HG03103 (cell line): ENCODE results near the gene PRRT1B.
"Not testable (repeated sequence)": the region's sequence is repeated elsewhere in the genome, so short reads cannot be mapped to it uniquely, and the experiment has no call there.

Source experiments
- ATAC-seq: cut with Tn5 transposase; IDR thresholded peaks from one replicate; pipeline ENCODE4 v1.9.1; 2021; ENCODE audit warnings: low read depth; ENCODE audit not compliant: unreplicated experiment

Gene PRRT1B

DNA sequence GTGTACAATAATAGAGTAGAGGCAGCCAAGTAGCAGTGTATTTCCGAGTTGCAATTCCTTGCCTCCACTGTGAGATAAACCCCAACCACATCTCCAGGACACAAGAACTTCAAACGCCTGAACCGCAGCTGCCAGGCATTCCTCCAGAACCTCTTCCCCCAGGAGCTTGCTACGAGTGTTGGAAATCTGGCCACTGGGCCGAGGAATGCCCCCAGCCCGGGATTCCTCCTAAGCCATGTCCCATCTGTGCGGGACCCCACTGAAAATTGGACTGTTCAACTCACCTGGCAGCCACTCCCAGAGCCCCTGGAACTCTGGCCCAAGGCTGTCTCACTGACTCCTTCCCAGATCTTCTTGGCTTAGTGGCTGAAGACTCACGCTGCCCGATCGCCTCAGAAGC lies 3.9 kb downstream of the PRRT1B start:
- not testable (repeated sequence) for ATAC-seq

DNA sequence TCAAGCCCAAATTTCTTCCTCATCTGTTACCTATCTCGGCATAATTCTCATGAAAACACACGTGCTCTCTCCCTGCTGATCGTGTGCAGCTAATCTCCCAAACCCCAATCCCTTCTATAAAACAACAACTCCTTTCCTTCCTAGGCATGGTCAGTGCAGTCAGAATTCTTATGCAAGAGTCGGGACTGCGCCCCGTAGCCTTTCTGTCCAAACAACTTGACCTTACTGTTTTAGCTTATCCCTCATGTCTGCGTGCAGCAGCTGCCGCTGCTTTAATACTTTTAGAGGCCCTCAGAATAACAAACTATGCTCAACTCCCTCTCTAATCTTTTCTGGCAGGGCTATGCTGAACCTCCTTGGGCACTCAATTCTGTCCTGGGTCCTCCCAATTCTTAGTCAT lies 5.1 kb downstream of the PRRT1B start:
- ATAC-seq = not testable (repeated sequence)

DNA sequence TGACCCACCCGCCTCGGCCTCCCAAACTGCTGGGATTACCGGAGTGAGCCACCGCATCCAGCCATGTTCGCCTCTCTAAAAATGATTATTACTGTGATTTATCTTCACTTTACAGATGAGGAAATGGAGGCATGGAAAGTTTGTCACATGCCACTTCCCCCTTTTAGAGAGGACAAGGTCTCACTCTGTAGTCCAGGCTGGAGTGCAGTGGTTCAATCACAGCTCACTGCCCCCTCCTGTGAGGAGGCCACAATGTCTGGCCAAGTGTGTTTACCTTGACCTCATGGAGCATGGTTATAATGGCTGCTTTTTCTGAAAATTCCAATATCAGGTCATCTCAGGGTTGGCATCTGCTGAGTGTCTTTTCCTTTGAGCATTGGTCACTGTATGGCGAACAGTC lies 6.7 kb downstream of the PRRT1B start:
- ATAC-seq = no peak

DNA sequence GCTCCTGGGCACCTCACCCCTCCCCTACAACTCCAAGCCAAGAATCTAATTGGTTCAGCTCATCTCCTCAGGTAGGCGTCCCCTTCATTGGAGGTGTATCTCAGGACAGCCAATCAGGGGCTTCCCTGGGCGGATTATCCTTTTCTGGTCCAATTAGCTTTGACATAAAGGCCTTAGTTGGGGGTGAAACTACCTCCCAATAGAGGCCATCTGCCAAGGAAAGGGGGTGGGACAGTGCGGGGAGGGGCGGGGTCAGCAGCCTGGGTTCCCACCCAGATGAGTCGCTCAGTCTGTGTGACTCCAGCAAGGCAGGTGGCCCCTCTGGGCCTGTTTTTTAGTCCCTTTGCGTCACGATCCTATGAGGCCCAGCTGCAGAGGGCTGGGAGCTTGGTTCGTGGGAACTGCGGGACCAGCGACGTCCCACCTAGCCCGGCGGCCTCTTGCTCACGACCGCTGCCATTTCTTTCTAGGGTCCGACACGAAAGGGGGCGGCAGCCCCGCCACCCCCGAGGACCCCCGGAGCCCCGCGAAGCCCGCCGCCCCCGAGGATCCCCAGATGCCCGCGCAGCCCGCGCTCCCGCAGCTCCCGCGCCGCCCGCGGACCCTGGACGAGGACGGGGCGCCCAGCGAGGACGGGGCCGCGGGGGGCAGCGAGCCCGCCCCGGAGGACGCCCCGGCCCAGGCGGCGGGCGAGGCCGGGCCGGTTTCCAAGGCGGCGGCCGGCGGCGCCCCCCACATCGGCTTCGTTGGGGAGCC lies 8.9 kb downstream of the PRRT1B start:
- no peak for ATAC-seq

DNA sequence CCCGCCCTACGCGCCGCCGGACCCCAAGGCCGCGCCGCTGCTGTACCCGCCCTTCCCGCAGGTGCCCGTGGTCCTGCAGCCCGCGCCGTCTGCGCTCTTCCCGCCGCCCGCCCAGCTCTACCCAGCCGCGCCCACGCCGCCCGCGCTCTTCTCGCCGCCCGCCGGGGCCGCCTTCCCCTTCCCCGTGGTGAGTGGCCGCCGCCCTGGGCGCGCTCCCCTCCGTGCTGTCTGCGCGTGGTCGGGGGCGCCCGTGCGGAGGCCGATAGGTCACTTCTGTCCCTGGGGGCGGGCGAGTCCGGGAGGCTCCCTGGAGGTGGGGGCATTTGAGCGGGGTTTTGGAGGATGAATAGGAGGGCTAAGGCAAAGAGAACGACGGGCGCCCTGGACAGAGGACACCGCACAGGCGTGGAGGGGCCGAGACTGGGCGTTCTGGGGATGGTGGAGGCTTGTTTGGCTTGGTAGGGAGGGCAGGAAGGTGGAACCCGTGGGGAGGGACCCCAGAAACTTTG lies 9.6 kb downstream of the PRRT1B start:
- ATAC-seq = no peak

DNA sequence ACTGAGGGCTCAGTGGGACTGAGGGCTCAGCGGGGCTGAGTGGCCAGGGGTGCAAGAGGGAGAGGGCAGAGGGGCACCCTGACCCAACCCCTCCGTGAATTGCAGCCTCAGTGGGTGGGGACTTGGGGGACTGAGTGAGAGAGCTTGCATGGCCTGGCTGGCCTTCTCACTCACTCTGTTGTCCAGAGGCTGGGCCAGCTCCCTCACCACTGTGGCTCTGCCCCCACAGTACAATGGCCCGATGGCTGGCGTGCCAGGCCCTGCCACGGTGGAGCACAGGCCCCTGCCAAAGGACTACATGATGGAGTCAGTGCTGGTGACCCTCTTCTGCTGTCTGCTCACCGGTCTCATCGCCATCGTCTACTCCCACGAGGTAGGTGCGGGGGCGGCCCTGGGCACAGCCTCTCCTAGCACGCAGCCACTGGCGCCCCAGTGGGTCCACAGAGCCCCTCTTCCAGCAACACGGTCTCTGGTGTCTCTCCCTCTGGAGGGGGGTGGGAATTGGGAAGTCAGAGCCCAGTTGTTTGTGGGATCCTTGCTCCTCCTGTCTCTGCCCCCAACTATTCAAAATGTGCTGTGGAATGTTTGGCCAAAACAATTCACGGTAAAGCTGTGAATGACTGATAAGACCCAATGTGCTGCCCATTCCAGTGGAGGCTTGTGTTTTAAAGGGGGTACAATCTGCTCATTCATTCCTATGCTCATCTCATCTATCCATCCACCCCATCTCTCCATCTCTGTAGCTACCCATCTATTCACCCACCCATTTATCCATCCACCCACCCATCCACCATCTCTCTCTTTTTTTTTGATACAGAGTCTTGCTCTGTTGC lies 10.7 kb downstream of the PRRT1B start:
- no peak for ATAC-seq

DNA sequence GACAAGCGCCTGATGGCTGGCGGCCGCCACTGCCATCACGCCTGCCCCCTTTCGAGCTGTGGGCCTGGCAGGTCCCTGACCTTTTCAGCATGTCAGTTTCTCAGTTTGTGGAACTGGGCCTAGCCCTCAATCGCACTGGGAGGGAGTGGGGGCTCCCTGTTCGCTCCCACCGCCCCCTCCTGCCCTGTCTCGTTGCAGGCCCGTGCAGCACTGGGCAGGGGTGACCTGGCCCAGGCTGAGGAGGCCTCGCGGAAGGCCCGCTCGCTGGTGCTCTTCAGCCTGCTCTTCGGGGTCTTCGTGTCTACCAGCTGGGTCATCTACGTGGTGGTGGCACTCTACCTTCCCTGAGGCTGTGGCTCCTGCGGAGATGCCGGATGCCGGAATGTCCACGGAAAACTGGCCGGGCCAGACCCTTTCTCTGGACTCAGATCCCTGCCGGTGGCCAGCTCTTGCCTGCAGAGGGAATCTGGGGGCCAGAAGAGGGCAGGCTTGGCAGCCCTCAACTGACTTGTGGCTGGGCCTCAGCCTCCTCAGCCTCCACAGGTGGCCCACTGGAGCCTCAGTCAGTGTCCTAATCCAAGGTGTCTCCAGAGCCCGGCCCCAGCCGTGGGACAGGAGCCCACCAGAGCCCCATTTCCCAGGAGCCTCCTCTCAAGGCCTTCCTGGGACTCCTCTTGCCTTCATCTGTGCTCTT lies 12.7 kb downstream of the PRRT1B start:
- ATAC-seq = no peak

DNA sequence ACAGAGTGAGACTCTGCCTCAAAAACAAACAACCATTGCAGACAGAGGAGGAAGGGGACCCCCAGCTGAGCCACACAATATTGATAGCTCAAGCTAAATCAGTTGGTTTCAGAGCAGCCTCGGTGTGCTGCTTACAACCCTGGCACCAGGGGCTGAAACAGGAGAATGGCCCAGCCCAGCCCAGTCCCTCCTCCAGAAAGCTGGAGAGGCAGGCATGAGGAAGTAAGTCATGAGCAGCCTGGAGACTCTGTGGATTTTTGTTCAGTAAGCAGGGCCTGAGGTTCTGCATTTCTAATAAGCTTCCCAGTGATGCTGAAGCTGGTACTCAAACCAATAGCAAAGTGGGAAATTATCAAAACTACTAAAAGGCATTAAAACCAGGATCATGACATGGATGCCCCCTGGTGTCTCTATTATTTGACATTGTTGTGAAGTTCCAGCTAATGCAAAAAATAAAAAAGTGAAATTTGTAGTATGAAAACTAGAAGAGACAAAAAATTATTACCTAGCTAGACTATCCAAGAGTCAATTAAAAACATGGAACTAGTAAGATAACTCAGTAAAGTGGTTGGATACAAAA lies 14.2 kb downstream of the PRRT1B start:
- no peak for ATAC-seq

DNA sequence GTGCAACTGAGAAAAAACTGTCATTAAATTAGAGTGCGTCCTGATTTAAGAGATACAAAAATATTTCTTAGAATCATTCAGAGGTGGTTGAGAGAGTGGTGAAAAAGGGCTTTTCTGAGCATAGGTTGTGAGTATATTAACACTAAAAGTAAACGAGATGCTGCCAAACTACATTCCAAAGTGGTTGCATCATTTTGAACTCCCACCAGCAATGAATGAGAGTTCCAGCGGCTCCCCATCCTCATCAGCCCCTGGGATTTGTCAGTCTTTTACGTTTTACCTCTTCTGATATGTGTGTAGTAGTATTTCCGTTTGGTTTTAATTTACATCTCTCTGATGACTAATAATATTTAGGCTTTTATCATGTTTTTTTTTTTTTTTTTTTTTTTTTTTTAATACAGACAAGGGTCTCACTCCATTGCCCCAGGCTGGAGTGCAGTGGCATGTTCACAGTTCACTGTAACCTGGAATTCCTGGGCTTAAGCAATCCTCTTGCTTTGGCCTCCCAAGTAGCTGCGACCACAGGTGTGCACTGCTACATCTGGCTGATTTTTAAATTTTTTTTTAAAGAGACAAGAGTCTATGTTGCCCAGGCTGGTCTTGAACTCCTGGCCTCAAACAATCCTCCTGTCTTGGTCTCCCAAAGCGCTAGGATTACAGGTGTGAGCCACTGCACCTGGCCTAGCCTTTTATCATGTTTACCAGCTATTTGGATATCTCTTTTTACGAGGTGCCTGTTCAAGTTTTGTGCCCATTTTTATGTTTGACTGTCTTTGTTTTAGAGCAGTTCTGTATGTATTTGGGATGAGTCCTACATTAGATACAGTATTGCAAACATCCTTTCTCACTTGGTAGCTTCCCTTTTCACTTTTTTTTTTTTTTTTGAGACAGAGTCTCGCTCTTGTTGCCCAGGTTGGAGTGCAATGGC lies 17.0 kb downstream of the PRRT1B start:
- ATAC-seq = no peak

DNA sequence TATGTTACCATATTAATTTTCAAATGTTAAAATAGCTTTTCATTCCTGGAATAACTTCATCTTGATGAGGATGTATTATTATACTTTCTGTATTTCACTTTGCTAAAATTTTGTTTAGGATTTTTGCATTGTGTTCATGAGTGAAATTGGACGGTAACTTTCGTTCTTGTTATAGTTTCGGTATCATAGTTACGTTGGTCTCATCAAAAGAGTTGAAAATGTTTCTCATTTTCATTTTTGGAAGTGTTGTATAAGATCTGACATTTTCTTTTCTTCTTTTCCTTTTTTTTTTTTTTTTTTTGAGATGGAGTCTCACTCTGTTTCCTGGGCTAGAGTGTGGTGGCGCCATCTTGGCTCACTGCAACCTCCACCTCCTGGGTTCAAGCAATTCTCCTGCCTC lies 20.0 kb downstream of the PRRT1B start:
- ATAC-seq = no peak

DNA sequence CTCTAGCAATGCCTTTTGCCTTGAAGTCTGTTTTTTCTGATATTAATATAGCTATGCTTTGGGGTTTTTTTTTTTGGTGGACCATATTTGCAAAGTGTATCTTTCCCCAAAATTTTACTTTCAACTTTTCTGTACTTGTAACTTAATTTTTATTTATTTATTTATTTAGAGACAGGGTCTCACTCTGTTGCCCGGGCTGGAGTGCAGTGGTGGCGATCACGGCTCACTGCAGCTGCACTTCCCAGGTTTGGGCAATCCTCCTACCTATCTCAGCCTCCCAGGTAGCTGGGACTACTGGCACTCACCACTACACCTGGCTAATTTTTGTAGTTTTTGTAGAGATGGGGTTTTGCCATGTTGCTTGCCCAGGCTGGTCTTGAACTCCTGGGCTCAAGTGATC lies 20.8 kb downstream of the PRRT1B start:
- ATAC-seq = no peak

DNA sequence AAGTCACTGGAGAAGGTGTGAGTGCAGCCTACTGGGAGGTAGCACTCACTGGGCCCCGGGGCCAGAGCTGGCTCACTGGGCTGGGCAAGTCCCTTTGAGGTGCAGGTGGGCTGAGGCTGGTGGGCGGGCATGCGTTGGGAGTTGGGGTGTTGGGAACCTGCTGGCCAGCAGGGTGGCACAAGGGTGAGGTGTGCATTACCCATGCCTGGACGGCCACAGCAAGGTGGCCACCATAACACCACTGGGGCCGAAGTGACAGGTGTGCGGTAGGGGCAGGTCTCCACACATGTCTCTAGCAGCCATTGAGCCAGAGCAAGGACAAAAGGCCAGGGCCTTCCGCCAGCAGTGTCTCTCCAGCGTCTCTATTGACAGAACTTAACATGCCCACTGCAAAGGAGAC lies 22.6 kb downstream of the PRRT1B start:
- no peak for ATAC-seq

DNA sequence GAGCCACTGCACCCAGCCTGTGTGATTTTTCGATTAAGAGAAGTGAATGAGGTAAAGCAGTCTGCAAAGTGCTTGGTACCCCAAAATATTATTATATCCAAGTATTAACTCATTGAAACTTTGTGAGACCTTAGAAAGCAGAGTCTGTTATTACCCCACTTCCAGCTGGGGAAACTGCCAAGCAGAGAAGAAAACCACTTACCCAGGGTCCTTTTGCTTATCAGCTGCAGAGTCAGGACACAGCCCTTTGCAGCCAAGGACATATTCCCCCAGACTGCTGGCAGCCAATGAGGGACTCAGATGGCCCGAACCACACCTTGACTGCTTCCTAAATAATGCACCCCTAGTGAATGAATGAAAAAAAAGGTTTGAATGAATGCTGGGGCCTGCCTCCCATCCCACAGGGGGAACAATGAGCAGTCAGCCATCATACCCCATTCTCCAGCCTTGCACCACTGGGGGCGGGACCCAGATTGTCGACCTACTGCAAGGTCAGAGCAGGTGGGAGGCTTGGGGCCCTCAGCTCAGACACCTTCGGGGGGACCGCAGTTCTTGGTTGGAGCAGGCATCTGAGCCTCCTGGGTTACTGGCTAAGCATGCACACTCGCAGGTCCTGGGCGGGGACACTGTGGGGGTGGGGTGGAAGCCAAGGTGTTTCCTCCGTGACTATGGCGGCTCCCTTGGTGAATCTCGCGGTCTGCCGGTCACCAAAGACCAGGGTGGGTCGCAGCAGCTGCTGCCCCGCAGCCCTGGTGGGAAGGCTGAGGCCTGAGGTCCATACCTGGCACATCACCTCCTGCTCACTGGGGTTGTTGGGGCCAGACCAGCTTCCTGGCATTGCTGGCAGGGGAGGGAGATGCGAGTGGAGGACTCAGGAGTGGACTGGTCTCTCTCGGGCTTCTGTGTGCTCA lies 29.7 kb downstream of the PRRT1B start:
- ATAC-seq = no peak

DNA sequence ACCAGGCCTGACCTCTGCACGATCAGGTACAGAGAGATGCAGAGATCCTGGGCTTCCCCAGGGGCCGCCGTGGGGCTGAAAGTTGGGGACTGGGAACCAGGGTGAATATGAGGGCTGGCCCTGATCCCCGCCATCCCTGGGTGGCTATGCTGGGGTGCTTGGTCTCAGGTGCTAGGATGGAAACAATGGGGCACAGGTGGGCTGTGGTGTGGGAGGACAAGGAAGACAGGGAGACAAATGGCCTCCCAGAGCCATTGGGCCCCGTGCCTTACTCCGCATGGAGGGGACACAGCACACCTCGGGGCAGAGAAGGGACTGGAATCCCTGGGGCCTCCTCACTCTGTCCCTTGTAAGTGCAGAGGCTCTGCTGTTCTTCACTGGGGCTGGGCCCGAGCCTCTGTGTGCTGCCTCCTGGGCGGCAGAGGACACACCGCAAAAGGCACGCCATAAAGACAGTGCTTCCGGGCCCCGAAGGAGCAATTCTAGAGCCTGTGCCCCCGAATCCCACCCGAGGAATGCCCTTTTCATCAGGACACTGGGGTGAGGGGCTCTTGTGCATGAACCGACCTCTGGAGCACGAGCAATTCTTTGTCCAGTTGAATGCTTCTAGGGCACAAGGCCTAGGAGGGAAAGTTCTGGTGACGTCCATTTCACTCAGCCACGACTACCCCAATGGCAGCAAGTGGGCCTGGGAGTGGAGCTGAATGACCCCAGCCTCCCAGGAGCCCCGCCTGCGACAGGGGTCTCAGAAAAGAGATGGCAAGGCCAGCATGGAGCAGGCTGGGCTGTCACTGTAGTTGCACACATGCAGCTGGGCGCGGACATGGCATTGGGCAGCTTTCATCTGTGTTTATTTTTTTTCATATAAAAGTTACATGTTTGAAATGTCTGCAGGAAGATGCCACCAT lies 30.9 kb downstream of the PRRT1B start:
- no peak for ATAC-seq

DNA sequence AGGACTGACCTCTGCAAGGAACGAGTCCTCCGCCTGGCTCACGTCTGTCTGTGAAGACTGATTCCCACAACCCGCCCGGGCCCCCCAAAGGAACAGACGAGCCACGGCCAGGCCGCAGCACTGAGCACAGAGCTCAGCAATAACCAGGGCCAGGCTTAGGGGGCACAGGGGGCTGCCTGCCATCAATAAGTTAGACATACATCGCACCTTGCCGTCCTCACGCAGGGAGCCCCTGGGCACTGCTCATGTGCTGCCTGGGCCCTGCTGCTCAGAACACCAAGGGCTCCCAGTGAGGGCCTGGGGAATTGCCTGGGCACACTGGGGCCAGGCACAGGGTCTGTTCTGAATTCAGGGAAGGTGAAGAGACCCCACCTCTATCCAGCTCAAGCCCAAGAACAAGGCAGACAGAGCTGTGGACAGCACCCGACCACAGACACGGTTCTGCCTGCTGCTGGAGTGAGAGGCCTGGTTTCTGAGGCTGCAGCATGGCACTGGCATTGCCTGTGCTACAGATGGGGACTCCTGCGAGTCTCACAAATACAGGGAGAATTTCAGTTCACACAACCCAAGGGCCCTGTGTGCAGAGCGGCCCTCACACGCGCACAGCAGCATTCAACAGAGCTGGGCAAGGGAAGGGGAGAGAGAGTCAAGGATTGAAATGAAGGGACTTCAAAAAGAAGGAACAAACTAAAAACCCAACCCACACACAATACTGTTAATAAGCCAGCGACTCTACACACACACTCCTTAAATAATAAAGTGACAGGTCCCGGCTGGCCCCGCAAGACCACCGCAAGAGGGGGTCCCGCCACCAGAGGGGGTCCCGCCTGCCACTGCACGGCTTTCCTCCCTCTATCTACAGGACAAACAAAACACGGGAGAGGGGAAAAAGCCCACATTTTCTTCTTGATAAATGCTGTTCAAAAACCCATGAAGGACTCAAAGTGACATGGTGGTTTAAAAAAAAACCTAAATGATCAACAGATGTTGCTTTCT lies 32.0 kb downstream of the PRRT1B start:
- no peak for ATAC-seq

DNA sequence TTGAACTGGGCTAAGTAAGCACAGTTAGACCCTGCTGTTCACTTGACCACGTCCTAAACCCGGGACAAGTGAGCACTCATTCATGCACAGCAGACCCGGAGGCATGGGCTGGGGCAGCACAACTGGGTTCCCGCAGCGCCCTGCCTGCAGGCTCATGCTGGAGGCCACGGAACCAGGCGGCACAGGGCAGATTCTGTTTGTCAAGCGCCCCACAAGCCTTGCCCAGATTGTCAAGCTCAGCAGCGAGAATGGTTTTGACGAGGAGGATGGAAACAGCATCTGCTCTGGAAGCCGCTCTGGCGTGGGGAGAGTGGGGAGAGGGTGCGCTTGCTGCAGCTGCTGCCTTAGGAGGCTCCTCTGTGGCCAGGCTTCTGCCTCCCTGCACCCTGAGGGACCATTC lies 32.7 kb downstream of the PRRT1B start:
- ATAC-seq = no peak
